Measurements from ENCODE around the gene TRMT10C. TPM values are rescaled to one million over a fixed set of nuclear protein-coding genes. Genes with fewer than 3 reads are reported as not detected.
"Not testable (repeated sequence)": the region's sequence is repeated elsewhere in the genome, so short reads cannot be mapped to it uniquely, and the experiment has no call there.

Gene TRMT10C
- total RNA-seq, 1 experiment from 2014 or later, result 29.2 TPM

DNA sequence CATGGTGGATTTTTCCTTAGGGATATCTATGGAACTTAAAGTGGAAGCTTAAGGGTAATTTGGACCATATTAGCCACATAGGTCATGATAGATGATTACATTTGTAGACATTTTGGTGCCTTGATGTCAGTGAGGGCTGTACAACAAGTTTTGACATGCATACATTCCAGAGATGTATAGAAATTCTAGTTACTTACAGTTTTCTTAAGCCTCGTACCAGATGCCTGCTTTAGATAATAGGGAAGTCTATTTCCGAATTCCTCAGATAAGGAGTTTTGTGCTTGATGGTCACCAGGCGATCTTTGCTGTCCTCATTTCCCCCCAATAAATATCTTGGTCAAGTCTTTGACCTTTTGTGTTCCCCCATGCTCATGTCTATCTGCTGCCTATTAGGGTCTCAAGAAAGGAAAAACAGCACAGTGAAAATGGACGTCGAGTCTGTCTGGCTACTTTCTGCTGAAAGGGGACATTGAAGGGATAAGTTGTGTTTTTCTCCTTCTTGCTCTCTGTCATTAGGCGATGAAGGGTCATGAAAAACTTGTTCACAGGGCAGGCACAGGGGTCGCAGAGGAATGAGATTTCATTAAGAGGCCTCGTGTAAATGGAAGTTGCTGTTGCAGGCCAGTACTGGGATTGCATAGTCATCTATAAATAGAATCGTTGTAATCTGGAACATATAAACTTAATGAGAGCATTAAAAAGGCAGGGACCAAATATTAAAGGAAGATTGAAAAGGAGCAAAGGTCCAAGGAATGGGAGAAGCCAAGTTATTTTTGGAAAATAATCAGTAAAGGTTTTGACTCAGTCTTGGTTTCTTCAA is 28.7 kb upstream of the TRMT10C start:
- Histone ChIP-seq H3K36me3 (no peaks in the 10 kb centered on the region), H3K27ac (no peak overlapping the region), H3K4me1 (replicated peaks) (peaks cover 9% of the 10 kb centered on the region), H3K27me3 (replicated peaks) (no peaks in the 10 kb centered on the region), H3K9me3 (replicated peaks) (no peaks in the 10 kb centered on the region), H3K4me3 (no peak overlapping the region)
- DNase-seq (ENCODE audit: low read depth in 1 of 2, low spot score in 2 of 2), result no peak

DNA sequence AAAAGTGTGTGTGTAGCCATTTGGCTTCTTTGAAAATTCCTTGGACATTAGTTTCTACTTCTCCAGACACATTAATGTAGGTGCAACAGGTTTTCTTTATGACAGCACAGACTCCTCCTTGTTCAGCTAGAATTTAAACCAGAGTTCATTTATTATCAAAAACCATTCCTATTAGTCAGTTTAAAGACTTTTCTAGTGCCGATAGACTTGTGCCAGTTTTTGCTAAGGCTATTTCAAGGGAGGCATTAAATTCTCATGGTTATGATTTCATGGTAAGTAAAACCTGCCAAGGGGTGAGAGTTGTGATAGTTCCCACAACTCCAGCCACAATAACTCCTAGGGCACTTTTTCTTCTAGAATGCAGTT is 28.1 kb upstream of the TRMT10C start:
- Histone ChIP-seq H3K27me3 (replicated peaks) (no peaks in the 10 kb centered on the region), H3K9me3 (replicated peaks) (no peaks in the 10 kb centered on the region), H3K27ac (no peak overlapping the region), H3K4me1 (replicated peaks) (peaks cover 9% of the 10 kb centered on the region), H3K4me3 (no peak overlapping the region), H3K36me3 (no peaks in the 10 kb centered on the region)
- DNase-seq (ENCODE audit: low read depth in 1 of 2, low spot score in 2 of 2), result no peak

- Histone ChIP-seq H3K27me3 (replicated peaks) (no peaks in the 10 kb centered on the region), H3K4me3 (no peak overlapping the region), H3K9me3 (replicated peaks) (no peaks in the 10 kb centered on the region), H3K4me1 (replicated peaks) (peaks cover 9% of the 10 kb centered on the region), H3K36me3 (no peaks in the 10 kb centered on the region), H3K27ac (no peak overlapping the region)
- no peak for DNase-seq (ENCODE audit: low read depth in 1 of 2, low spot score in 2 of 2)
Measured at GRCh38 chr3:101535221-101535620, 26.4 kb upstream of the TRMT10C start.

DNA sequence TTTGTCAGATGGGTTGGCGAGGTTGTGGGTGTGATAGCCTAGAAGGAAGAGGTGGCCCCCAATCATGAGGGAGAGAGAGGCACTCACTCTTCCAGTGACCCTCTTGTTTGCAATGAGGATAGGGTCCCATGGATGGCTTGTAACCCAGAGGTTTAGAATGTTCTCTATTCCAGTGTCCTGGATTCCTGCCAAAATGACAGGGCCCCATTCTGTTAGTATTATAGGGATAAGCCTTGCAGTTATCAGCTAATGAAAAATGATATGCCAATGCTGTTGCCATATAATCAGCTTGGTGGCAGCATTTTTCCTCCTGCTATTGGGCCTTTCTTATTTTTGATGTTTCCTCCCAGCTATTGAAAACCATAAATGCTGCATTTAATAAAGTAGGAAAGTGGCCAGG is 25.4 kb upstream of the TRMT10C start:
- H3K27me3 ChIP-seq (replicated peaks), result no peaks in the 10 kb centered on the region
- H3K9me3 ChIP-seq (replicated peaks), result no peaks in the 10 kb centered on the region
- no peak overlapping the region for H3K4me3 ChIP-seq
- no peaks in the 10 kb centered on the region for H3K36me3 ChIP-seq
- no peak for DNase-seq (ENCODE audit: low read depth in 1 of 2, low spot score in 2 of 2)
- H3K4me1 ChIP-seq (replicated peaks), result peaks cover 5% of the 10 kb centered on the region
- no peak overlapping the region for H3K27ac ChIP-seq

- not testable (repeated sequence) for H3K9me3 ChIP-seq (replicated peaks); H3K36me3 ChIP-seq; H3K4me1 ChIP-seq (replicated peaks); H3K4me3 ChIP-seq; DNase-seq (ENCODE audit: low read depth in 1 of 2, low spot score in 2 of 2); H3K27ac ChIP-seq; H3K27me3 ChIP-seq (replicated peaks)
Measured at GRCh38 chr3:101536955-101537354, 24.7 kb upstream of the TRMT10C start.

DNA sequence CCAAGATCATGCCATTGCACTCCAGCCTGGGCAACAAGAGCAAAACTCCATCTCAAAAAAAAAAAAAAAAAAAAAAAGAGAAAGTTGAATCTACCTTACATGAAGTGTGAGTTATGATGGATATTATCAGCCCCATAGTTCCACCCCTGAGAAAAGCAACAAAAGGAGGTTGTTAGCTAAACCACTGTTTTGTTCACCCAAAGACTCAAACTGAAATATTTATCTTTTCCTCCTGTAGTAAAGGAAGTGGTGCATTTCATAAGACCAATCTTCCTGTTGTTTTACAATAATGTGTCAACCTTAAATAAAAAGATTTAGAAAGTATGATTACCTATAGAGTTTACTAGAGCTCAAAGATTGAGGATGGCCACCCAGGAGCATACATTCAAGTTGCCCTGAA is 18.7 kb upstream of the TRMT10C start:
- no peaks in the 10 kb centered on the region for H3K4me1 ChIP-seq (replicated peaks)
- no peak overlapping the region for H3K27ac ChIP-seq
- H3K9me3 ChIP-seq (replicated peaks), result no peaks in the 10 kb centered on the region
- DNase-seq (ENCODE audit: low read depth in 1 of 2, low spot score in 2 of 2), result no peak
- H3K4me3 ChIP-seq, result no peak overlapping the region
- no peaks in the 10 kb centered on the region for H3K27me3 ChIP-seq (replicated peaks)
- no peaks in the 10 kb centered on the region for H3K36me3 ChIP-seq

- Histone ChIP-seq H3K4me3 (no peak overlapping the region), H3K27me3 (replicated peaks) (no peaks in the 10 kb centered on the region), H3K36me3 (no peaks in the 10 kb centered on the region), H3K4me1 (replicated peaks) (no peaks in the 10 kb centered on the region), H3K9me3 (replicated peaks) (no peaks in the 10 kb centered on the region), H3K27ac (no peak overlapping the region)
- no peak for DNase-seq (ENCODE audit: low read depth in 1 of 2, low spot score in 2 of 2)
Measured at GRCh38 chr3:101544161-101544850, 17.4 kb upstream of the TRMT10C start.

- Histone ChIP-seq H3K27me3 (replicated peaks) (no peaks in the 10 kb centered on the region), H3K9me3 (replicated peaks) (no peaks in the 10 kb centered on the region), H3K4me3 (no peak overlapping the region), H3K4me1 (replicated peaks) (no peaks in the 10 kb centered on the region), H3K36me3 (no peaks in the 10 kb centered on the region), H3K27ac (no peak overlapping the region)
- no peak for DNase-seq (ENCODE audit: low read depth in 1 of 2, low spot score in 2 of 2)
Measured at GRCh38 chr3:101548527-101549105, 13.1 kb upstream of the TRMT10C start.

DNA sequence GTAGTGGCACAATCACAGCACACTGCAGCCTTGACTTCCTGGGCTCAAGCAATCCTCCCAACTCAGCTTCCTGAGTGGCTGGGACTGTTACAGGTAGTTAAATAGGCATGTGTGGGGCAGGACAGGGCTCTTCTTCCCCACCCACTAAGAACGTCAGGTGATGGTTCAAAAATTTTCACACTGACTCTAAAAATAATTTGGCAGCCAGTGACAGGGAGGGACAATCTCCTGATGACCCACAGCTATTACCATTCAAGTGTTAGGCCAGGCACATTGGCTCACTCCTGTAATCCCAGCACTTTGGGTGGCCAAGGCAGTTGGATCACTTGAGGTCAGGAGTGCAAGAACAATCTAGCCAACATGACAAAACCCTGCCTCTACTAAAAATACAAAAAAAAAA is 12.2 kb upstream of the TRMT10C start:
- H3K27me3 ChIP-seq (replicated peaks), result no peaks in the 10 kb centered on the region
- DNase-seq (ENCODE audit: low read depth in 1 of 2, low spot score in 2 of 2), result no peak
- no peak overlapping the region for H3K4me3 ChIP-seq
- no peaks in the 10 kb centered on the region for H3K4me1 ChIP-seq (replicated peaks)
- no peak overlapping the region for H3K27ac ChIP-seq
- no peaks in the 10 kb centered on the region for H3K9me3 ChIP-seq (replicated peaks)
- H3K36me3 ChIP-seq, result no peaks in the 10 kb centered on the region

DNA sequence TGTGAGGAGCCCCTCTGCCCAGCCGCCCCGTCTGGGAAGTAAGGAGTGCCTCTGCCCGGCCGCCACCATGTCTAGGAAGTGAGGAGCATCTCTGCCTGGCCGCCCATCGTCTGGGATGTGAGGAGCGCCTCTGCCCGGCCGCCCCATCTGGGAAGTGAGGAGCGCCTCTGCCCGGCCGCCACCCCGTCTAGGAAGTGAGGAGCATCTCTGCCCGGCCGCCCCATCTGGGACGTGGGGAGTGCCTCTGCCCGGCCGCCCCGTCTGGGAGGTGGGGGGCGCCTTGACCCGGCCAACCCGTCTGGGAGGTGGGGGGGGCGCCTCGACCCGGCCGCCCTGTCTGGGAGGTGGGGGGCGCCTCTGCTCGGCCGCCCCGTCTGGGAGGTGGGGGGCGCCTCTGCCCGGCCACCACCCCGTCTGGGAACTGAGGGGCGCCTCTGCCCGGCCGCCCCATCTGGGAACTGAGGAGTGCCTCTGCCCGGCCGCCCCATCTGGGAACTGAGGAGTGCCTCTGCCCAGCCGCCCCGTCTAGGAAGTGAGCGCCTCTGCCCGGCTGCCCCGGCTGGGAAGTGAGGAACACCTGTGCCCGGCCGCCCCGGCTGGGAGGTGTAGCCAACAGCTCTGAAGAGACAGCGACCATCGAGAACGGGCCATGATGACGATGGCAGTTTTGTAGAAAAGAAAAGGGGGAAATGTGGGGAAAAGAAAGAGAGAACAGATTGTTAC is 10.1 kb upstream of the TRMT10C start:
- not testable (repeated sequence) for H3K4me1 ChIP-seq (replicated peaks)

DNA sequence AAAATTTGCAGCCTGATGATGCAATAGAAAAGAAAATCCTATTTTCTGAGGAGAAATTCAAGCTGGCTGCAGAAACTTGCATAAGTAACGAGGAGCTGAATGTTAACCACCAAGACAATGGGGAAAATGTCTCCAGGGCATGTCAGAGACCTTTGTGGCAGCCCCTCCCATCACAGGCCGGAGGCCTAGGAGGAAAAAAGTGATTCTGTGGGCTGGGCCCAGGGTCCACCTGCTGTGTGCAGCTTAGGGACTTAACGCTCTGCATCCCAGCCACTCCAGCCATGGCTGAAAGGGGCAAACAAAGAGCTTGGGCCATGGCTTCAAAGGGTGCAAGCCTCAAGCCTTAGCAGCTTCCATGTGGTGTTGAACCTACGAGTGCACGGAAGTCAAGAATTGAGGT is 8.3 kb upstream of the TRMT10C start:
- DNase-seq (ENCODE audit: low read depth in 1 of 2, low spot score in 2 of 2); H3K27ac ChIP-seq; H3K4me3 ChIP-seq; H3K27me3 ChIP-seq (replicated peaks); H3K9me3 ChIP-seq (replicated peaks); H3K4me1 ChIP-seq (replicated peaks); H3K36me3 ChIP-seq: not testable (repeated sequence)

More for the DNA sequence above, 10.1 kb upstream of the TRMT10C start:
- not testable (repeated sequence) for DNase-seq (ENCODE audit: low read depth in 1 of 2, low spot score in 2 of 2); H3K27me3 ChIP-seq (replicated peaks); H3K9me3 ChIP-seq (replicated peaks); H3K27ac ChIP-seq; H3K4me3 ChIP-seq; H3K36me3 ChIP-seq

DNA sequence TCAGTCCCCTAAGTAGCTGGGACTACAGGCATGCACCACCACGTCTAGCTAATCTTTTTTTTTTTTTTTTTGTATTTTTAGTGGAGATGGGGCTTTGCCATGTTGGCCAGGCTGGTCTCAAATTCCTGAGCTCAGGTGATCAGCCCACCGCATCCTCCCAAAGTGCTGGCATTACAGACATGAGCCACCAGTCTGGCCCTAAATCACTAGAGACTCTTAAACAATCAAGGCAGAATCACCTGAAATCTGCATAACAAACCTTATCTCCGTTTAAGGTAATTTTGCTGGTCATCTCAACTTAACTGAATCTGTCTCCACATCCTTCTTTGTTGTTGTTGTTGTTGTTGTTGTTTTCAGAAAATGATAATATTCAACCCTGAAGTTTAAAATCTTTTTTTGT is 5.6 kb upstream of the TRMT10C start:
- peaks cover 3% of the 10 kb centered on the region; the same call in 1 of the 2 replicates for H3K27me3 ChIP-seq (replicated peaks)
- no peaks in the 10 kb centered on the region for H3K9me3 ChIP-seq (replicated peaks)
- DNase-seq (ENCODE audit: low read depth in 1 of 2, low spot score in 2 of 2), result no peak
- H3K27ac ChIP-seq, result no peak overlapping the region
- H3K4me1 ChIP-seq (replicated peaks), result no peaks in the 10 kb centered on the region
- H3K4me3 ChIP-seq, result no peak overlapping the region
- H3K36me3 ChIP-seq, result no peaks in the 10 kb centered on the region

- peaks cover 20% of the 10 kb centered on the region for H3K4me1 ChIP-seq (replicated peaks)
- DNase-seq (ENCODE audit: low read depth in 1 of 2, low spot score in 2 of 2), result peak; percentile 60 to 61
- H3K9me3 ChIP-seq (replicated peaks), result no peaks in the 10 kb centered on the region
- peaks cover 31% of the 10 kb centered on the region for H3K36me3 ChIP-seq
- H3K27me3 ChIP-seq (replicated peaks), result no peaks in the 10 kb centered on the region
- H3K27ac ChIP-seq, result no peak overlapping the region
- no peak overlapping the region for H3K4me3 ChIP-seq
Measured at GRCh38 chr3:101567528-101568317, 6.1 kb downstream of the TRMT10C start.
